GM18861 (cell line): ENCODE measurements around the gene FAM117B.
"Not testable (repeated sequence)": the region's sequence is repeated elsewhere in the genome, so short reads cannot be mapped to it uniquely, and the experiment has no call there.

Experiments
- ATAC-seq: cut with Tn5 transposase; IDR thresholded peaks from one replicate; pipeline ENCODE4 v1.9.1; 2021; ENCODE audit not compliant: unreplicated experiment

FAM117B gene

DNA sequence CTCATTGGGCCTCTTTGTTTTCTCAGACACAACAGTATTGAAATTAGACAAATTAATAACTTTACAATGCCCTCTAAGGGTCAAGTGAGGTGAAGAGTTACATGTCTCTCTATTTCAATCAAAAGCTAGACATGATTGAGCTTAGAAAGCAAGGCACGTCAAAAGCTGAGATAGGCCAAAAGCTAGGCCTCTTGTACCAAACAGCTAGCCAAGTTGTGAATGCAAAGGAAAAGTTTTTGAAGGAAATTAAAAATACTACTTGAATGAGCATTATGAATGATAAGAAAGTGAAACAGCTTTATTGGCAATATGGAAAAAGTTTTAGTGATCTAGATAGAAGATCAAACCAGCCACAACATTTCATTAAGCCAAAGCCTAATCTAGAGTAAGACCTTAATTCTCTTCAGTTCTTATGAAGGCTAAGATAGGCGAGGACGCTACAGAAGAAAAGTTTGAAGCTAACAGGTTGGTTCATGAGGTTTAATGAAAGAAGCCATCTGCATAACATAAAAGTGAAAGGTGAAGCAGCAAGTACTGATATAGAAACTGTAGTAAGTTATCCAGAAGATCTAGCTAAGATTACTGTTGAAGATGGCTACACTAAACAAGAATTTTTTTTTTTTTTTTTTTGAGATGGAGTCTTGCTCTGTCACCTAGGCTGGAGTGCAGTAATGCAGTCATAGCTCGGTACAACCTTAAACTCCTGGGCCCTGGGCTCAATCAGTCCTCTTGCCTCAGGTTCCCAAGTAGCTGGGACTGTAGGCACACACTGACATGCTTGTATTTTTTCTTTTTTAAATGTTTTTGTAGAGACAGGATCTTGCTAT is 65.5 kb downstream of the FAM117B start:
- no peak for ATAC-seq

DNA sequence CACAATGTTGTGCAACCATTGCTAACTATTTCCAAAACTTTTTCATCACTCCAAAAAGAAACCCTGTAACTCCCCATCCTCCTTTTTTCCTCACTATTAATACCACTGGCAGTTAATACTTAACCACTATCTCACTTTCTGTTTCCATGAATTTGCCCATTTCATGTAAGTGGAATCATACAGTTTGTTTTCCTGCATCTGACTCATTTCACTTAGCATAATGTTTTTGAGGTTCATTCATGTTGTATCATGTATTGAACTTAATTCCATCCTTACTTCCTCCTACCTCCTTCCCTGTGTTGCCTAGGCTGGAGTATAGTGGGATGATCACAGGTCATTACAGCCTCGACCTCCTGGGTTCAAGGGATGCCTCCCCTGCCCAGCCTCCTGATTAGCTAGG is 68.3 kb downstream of the FAM117B start:
- no peak for ATAC-seq

DNA sequence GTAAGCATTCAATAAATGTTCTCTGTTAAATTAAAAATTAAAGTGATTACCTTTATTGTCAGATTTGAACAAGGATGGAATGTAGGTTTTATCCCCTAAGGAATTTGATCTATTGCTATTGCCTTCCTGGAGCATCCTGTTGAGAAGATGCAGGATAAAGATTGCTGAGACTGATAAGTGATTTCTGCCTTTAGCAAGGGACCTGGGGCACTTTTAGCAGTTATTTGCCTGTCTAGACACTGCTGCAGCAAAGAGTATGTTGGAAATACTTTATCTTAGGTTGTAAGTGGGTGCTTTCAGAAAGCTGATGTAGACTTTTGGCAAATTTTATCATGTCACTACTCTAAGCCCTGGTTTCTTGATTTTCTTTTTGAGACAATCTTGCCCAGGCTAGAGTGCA is 69.5 kb downstream of the FAM117B start:
- ATAC-seq: no peak

DNA sequence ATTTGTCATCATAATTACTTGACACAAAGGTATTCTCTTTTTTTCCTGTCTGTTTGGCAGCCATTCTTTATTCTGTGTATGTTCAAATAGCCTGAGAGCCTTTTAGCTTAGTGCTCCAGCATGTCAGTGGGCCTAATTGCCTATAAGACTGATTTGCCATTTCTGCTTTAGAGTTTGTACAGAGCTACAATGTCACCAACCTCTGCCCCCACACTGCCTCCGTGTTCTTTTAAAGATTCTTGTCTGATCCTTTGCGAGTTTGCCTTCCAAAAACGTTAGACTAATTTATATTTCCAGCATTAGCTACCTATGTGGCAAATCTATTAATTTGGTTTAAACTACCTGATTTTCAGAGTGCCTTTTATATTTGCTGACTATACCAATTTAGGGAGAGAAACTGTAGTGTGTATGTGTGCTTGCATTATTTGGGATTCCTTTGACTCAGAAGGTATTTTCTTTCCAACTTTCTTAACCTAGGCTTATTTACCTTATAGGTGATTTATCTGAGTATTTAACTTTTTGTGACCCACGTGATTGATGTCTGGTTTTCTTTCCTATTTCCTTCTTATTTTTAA is 70.8 kb downstream of the FAM117B start:
- no peak for ATAC-seq

DNA sequence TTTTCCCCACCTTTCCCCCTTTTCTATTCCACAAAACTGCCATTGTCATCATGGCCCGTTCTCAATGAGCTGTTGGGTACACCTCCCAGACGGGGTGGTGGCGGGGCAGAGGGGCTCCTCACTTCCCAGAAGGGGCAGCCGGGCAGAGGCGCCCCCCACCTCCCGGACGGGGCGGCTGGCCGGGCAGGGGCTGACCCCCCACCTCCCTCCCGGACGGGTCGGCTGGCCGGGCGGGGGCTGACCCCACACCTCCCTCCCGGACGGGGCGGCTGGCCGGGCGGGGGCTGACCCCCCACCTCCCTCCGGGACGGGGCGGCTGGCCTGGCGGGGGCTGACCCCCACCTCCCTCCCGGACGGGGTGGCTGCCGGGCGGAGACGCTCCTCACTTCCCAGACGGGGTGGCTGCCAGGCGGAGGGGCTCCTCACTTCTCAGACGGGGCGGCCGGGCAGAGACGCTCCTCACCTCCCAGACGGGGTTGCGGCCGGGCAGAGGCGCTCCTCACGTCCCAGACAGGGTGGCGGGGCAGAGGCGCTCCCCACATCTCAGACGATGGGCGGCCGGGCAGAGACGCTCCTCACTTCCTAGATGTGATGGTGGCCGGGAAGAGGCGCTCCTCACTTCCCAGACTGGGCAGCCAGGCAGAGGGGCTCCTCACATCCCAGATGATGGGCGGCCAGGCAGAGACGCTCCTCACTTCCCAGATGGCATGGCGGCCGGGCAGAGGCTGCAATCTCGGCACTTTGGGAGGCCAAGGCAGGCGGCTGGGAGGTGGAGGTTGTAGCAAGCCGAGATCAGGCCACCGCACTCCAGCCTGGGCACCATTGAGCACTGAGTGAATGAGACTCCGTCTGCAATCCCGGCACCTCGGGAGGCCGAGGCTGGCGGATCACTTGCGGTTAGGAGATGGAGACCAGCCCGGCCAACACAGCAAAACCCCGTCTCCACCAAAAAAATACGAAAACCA is 80.5 kb downstream of the FAM117B start:
- not testable (repeated sequence) for ATAC-seq

DNA sequence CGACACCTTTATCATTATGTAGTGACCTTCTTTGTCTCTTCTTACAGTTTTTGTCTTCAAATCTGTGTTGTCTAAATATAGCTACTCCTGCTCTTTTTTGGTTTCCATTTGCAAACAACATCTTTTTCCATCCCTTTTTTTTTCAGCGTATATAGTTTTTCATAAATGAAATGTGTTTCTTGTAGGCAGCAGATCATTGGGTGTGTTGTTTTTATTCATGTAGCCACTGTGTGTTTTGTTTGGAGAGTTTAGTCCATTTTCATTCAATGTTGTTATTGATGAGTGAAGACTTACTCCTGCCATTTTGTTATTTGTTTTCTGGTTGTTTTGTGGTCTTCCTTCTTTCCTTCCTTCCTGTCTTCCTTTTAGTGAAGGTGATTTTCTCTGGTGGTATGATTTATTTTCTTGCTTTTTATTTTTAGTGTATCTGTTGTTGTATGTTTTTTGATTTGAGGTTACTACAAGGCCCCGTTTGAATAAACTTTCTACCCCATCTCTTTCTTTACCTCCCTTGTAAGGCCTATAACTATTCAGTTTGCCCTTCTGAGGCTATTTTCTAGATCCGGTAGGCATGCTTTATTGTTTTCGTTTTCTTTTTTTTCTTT is 81.4 kb downstream of the FAM117B start:
- no peak for ATAC-seq

DNA sequence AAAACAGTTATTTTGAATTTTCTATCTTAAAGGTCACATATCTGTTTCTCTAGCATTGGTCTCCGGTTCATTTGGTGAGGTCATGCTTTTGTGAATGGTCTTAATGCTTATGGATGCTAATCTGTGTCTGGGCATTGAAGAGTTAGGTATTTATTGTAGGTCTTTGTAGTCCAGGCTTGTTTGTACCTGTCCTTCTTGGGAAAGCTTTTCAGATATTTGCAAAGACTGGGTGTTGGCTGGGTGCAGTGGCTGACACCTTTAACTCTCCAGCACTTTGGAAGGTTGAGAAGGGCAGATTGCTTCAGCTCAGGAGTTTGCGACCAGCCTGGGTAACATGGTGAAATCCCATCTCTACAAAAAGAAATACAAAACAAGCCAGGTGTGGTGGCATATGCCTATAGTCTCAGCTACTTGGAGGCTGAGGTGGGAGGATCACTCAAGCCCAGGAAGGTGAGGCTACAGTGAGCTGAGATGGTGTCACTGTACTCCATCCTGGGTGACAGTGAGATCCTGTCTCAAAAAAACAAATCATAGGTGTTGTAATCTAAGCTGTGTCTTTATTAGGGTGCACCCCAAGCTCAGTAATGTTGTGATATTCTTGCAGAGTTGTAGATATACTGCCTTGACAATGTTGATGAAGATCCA is 82.3 kb downstream of the FAM117B start:
- no peak for ATAC-seq

DNA sequence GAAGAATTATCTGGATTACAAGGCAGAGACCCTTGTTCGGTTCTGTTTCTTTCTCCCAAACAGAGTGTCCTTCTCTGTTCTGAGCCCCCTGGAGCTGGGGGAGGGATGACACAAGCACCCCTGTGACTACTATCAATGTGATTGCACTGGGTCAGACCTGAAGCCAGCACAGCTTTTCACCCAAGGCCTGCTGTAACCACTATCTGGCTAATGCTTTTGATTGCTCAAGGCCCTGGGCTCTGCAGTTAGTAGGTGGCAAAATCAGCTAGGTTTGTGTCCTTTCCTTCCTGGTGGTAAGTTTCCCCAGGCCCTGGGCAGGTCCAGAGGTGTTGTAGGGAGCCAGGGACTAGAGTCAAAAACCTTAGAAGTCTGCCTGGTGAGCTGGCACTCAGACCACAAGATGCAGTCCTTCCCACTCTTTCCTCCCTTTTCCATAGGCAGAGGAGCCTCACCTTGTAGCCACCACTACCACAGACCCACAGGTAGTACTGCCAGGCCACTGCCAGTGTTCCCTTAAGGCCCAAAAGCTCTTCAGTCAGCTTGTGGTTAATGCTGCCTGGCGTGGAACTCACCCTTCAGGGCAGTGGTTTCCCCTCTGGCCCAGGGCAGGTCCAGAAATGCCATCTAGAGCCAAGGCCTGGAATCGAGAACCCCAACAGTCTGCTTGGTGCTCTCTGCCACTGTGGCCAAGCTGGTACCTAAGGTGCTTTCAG is 83.0 kb downstream of the FAM117B start:
- ATAC-seq: no peak

DNA sequence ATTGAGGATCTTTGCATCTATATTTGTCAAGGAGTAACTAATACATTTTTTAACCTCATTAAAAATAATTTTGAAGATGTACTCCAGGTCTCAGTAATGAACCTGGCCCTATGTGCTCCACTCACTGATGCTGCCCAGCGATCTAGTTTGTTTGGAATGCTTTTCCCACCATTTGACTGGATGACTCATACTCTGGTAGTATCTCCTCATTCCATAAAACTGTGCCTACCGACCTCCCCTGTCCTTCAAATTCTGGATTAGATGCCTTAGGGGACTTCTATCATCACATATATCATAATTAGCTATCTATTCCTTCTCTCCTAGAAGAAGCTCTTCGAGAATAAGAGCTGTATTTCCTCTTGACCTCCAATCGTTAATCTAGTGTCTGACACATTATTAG is 83.8 kb downstream of the FAM117B start:
- no peak for ATAC-seq

DNA sequence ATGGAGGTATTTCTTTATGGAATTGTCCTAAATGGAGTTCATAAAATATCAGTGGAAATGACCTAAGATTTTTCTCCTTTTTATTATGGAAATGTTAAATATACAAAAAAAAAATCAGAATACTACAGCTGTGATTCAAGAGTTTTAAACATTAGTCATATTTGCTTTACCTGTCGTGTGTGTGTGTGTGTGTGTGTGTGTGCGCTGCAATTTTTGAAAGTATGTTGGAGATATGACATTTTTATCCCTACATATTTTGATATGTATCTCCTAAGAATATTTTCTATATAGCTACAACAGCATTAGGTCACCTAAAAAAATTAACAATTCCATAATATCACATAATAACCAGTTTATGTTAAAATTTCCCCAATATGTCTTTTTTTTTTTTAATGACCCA is 85.5 kb downstream of the FAM117B start:
- no peak for ATAC-seq

DNA sequence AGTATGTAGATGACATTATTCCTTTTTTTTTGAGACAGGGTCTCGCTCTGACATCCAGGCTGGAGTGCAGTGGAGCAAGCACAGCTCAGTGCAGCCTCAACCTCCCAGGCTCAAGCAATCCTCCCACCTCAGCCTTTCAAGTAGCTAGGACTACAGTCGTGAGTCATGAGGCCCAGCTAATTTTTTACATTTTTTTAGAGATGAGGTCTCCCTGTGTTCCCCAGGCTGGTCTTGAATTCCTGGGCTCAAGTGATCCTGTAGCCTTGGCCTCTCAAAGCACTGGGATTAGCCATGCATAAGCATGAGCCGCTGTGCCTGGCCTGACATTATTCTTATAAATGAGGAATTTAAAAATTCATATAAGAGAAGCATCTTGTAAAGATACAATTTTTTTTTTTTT is 86.9 kb downstream of the FAM117B start:
- ATAC-seq: no peak

DNA sequence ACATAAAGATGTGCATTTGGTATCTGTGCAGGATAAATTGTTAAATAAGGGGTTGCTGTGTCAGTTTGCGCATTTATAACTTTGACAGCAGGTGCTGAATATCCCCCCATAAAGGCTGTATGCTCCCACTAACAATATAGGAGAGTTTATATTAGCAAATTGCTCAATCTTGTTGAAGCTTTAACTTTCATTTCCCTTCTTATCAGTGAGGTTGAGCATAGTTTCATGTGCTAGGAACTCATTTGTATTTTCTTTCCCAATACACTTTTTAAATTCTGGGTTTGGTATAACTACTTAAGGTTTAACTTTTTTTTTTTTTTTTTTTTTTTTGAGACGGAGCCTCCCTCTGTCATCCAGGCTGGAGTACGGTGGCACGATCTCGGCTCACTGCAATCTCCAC is 89.0 kb downstream of the FAM117B start:
- ATAC-seq: no peak

DNA sequence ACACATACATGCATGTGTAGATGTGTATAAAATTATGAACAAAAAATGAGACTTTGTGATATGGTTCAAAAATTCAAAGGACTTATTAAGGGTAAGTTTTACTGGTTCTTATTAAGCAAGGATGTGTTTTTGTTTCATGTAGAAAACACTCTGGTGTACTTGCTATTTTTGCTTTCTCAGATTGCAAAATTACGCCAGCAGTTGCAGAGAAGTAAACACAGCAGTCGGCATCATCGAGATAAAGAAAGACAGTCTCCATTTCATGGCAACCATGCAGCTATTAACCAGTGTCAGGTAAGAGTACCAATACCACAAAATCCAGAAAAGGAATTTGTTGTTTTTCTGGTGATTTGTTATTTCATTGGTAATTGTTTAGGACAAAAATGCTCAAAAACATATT is 91.3 kb downstream of the FAM117B start:
- ATAC-seq: no peak

DNA sequence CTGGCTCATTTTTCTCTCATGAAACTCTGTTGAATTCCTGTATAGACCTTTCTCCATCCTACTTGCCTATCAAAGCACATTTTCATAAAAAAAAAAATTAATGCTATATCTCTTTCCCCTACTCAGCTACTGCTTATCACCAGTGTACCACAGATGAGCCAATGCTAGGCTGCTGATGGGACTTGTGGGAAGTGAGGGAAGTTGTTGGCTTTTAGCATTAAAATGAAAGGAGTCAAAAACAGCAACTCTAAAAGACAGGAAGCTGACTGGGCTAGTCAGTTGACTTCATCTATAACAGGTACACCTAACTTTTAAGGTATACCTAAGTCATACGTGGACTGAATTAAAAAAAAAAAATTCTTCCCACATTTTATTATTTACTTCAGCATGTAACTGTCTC is 102.1 kb downstream of the FAM117B start:
- ATAC-seq: no peak

DNA sequence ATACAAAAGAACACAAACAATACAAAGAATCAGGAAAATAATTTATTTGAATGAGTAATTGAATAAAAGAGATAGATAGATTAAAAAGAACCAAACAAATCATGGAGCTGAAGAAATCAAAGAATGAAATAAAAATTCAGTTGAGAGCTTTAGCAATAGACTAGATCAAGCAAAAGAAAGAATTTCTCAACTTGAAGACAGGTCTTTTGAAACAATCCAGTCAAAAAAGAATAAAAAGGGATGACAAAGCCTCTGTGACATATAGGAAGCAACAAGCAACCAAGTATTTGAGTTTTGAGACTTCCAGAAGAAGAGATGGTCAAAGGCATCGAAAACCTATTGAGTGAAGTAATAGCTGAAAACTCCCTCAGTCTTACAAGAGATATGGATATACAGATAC is 108.8 kb downstream of the FAM117B start:
- no peak for ATAC-seq

DNA sequence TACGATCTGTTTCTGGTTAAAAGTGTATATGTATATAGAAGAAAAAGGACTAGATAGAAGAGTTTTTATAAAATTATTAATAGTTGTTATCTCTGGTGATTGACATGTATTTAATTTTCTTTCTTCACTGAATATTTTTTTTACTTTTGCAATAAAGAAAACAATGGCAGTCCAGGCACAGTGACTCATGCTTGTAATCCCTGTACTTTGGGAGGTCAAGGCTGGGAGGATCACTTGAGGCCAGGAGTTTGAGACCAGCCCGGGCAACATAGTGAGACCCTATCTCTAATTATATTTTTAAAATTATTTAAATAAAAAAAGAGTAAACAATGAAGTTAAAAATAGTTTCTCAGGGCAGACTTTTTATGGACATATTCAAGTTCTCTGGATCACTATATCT is 114.7 kb downstream of the FAM117B start:
- no peak for ATAC-seq

DNA sequence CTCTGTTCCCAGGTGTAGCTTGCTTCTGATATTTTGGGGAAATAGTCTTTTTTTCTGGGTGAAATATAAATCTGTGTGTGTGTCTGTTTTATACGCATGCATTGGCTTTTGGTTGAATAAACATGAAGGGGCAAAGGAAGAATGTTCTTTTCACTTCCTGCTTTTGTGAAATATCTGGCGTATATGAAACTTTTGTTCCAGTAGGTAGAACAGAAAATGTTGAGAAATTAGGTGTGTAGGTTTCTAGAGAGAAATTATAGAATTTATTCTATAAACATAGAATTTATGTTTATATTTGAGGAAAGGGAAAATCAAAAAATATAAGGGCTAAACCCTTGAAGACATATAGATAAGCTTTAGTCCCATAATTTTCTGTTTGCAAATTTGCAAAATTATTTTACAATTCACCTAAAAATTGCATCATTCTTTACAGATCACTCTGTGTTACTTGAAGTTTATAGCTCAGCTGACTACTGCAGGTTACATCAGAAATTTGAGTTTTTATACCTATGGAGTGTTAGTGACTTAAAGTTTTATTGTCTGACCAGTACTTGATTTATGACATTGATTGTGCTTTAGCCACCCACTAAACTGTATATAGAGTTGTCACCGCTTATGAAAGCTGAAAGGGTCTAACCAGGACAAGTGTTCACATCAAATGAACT is 116.1 kb downstream of the FAM117B start:
- no peak for ATAC-seq

DNA sequence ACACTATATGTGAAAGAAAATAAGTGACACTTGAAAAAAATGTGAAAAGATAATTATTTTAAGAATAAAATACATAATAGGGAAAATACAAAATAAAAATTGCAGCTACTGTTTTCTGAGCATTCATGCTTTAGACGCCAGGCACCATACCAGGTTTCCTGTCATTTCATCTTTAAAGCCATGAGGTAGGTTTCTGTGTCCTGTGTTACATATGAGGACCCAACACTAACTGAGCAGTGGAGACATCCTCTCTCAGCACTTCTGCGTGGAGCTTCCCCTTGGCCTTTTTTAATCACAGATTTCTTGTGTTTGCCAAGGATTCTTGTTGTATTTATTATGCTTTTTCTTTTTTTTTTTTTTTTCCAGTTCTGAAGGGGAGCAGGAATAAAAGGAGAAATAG is 117.3 kb downstream of the FAM117B start:
- ATAC-seq: no peak

DNA sequence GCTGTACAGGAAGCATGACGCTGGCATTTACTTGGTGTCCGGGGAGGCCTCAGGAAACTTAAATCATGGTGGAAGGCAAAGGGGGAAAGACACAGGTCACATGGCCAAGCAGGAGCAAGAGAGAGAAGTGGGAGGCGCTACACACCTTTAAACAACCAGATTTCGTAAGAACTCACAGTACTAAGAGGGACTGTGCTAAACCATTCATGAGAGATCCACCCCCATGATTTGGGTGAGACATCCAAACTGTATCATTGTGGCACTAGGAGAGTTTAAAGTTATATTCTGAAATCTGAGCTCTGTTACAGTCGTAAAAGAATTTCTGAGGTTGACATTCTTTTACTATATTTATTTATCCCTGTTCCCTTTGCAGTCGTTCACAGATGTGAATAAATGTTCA is 120.2 kb downstream of the FAM117B start:
- ATAC-seq: no peak

DNA sequence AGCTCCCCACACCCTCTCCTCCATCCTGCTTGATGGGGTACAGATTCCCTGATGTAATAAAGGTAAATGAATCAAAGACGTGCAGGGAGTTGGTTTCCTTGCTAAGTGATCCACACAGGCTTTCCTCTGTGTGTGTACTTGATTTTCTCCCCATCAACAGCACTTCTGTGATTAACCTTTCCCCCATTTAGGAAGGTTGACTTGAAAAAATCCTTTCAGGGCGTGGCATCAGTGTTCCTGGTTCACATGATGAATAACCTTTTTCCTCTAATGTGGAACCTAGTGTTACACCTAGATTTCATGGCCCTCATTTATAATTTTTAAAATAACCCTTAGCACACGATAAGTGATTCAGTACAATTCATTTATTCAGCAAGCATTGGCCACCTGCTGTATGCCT is 121.8 kb downstream of the FAM117B start:
- ATAC-seq: no peak
